Measurements from ENCODE around the gene HIPK4. TPM values are rescaled to one million over a fixed set of nuclear protein-coding genes. Genes with fewer than 3 reads are reported as not detected.

Gene HIPK4
- total and polyA plus RNA-seq, 2 of the 4 experiments (the other 2 are of a cell fraction): 0.12 to 0.18 TPM

GRCh38 chr19:40433391-40434216 is 43.6 kb upstream of the HIPK4 start:
- H3K9me1 ChIP-seq (ENCODE audit: insufficient read depth, low read length): no peaks in the 10 kb centered on the region
- whole genome bisulfite sequencing, 2 experiments (ENCODE audit: extremely low coverage in 2 of 2, insufficient read length in 1 of 2): 0% methylated on average over 13 of the region's 50 CpGs; no CpG with 5 or more reads in 1 of the 2 experiments
- peak; percentile 13; the same call in 1 of the 2 replicates for TF ChIP-seq RAD21 (IDR thresholded peaks at IDR 0.05; ENCODE audit: low read length)
- no peak for TF ChIP-seq NFE2L2 (IDR thresholded peaks at IDR 0.05; ENCODE audit: low read depth, low read length)
- no peak for TF ChIP-seq MXI1 (IDR thresholded peaks at IDR 0.05; ENCODE audit: borderline replicate concordance, low read depth, low read length)
- 0 out of 2 replicates have a peak, but pooled peaks have one; percentile 12 for TF ChIP-seq BHLHE40 (IDR thresholded peaks at IDR 0.05; ENCODE audit: low read depth, low read length)
- TF ChIP-seq ELK1 (IDR thresholded peaks at IDR 0.05; ENCODE audit: borderline replicate concordance, low read depth, low read length): no peak
- no peak for TF ChIP-seq USF2 (IDR thresholded peaks at IDR 0.05; ENCODE audit: low read depth, low read length)
- peak; percentile 80 for TF ChIP-seq POLR2A (IDR thresholded peaks at IDR 0.05; ENCODE audit: low read depth, low read length)
- no peak for TF ChIP-seq MAFK (IDR thresholded peaks at IDR 0.05; ENCODE audit: low read depth, low read length)
- TF ChIP-seq FOS (IDR thresholded peaks at IDR 0.05; ENCODE audit: low read depth, low read length): no peak
- TF ChIP-seq CTCF (conservative IDR thresholded peaks at IDR 0.05; ENCODE audit: low read depth, low read length): no peak
- TF ChIP-seq RCOR1 (IDR thresholded peaks at IDR 0.05; ENCODE audit: insufficient replicate concordance, low read length): no peak
- TF ChIP-seq RFX5 (IDR thresholded peaks at IDR 0.05; ENCODE audit: low read depth, low read length): no peak
- peak; percentile 94 for TF ChIP-seq MAZ (IDR thresholded peaks at IDR 0.05; ENCODE audit: borderline replicate concordance, low read depth, low read length)
- TF ChIP-seq CEBPB (IDR thresholded peaks at IDR 0.05; ENCODE audit: low read depth, low read length): no peak

More at GRCh38 chr19:40433391-40434216, 43.6 kb upstream of the HIPK4 start:
- Histone ChIP-seq H3K23ac (ENCODE audit: low read depth, low read length) (peak overlapping the region; percentile 95), H3K56ac (ENCODE audit: extremely low read depth, insufficient read depth, low read length) (peak overlapping the region; percentile 98), H3K9ac (ENCODE audit: low read depth, low read length) (peak overlapping the region; percentile 87), H2AK5ac (ENCODE audit: low read depth, low read length) (peak overlapping the region; percentile 85), H3K18ac (ENCODE audit: low read depth, low read length) (peak overlapping the region; percentile 97), H3K27ac (ENCODE audit: insufficient read depth, low read length) (peak overlapping the region; percentile 91), H2BK20ac (ENCODE audit: low read depth, low read length) (peak overlapping the region; percentile 8; the same call in 1 of the 2 replicates), H3K4ac (ENCODE audit: low read depth, low read length) (peak overlapping the region; percentile 96), H4K20me1 (ENCODE audit: insufficient read depth, low read length) (no peaks in the 10 kb centered on the region), H3K4me3 (ENCODE audit: insufficient read depth, low read depth, low read length) (peak overlapping the region; percentile 46), H3K27me3 (ENCODE audit: control insufficient read depth, insufficient read depth, low read length) (no peaks in the 10 kb centered on the region), H2BK5ac (ENCODE audit: low read depth, low read length, poor library complexity, severe bottlenecking) (peak overlapping the region; percentile 86), H3K9me3 (ENCODE audit: control insufficient read depth, insufficient read depth, low read length) (no peaks in the 10 kb centered on the region), H3K36me3 (ENCODE audit: control insufficient read depth, insufficient read depth, low read length) (no peaks in the 10 kb centered on the region), H2AFZ (replicated peaks; ENCODE audit: low read length, poor library complexity) (peak overlapping the region; percentile 80), H4K5ac (ENCODE audit: low read depth, low read length) (peak overlapping the region; percentile 93), H2AK9ac (replicated peaks; ENCODE audit: low read depth, low read length, poor library complexity) (peak overlapping the region; percentile 96), H2BK15ac (ENCODE audit: low read depth, low read length) (peak overlapping the region; percentile 43; the same call in 1 of the 3 replicates), H3K4me2 (ENCODE audit: low read depth, low read length) (peak overlapping the region; percentile 75), H2BK120ac (ENCODE audit: low read depth, low read length) (peak overlapping the region; percentile 78), H4K91ac (ENCODE audit: insufficient read depth, low read depth, low read length) (peak overlapping the region; percentile 98), H3K14ac (replicated peaks; ENCODE audit: low read depth, low read length) (peak overlapping the region; percentile 94), H3K4me1 (ENCODE audit: control insufficient read depth, insufficient read depth, low read length) (peaks cover 11% of the 10 kb centered on the region), H3K79me1 (ENCODE audit: low read depth in 1 of 2, low read length in 2 of 2) (peaks cover 0 to 6% of the 10 kb centered on the region in 2 experiments; a peak in 2 of 4 replicates), H4K8ac (ENCODE audit: low read depth in 2 of 2, low read length in 2 of 2) (peak overlapping the region; percentile 93 to 99)
- BruUV-seq (replicated peaks): TSS peak; percentile 97
- ATAC-seq (ENCODE audit: low read depth) (peak; percentile 98), DNase-seq (peak; percentile 88)
- intact Hi-C loops (cut with micrococcal nuclease): no loop called here
- dilution Hi-C loops (cut with HindIII; ENCODE audit: low sequenced_read_pairs, unreplicated experiment): no loop called here
- CTCF ChIA-PET: interaction anchor here (0.6 kb wide), 1 partner anchor 201 kb away, joined by 3 read pairs; no protein-coding TSS in a partner anchor
- in situ Hi-C loops (cut with MboI; ENCODE audit: low sequenced_read_pairs): no loop called here
- POLR2A ChIA-PET (ENCODE audit: unreplicated experiment): interaction anchor here (0.7 kb wide), 1 partner anchor 9 kb away, joined by 4 read pairs; no protein-coding TSS in a partner anchor

All from IMR-90 (cell line).